ENCODE data around the gene TBC1D22A. TPM values are rescaled to one million over a fixed set of nuclear protein-coding genes. Genes with fewer than 3 reads are reported as not detected.

TBC1D22A gene
- total RNA-seq, 1 donor, result 17.7 TPM

- Histone ChIP-seq H3K4me3 (ENCODE audit: insufficient read depth, low read length) (no peak overlapping the region), H3K27me3 (ENCODE audit: insufficient read depth, low read length) (no peaks in the 10 kb centered on the region), H3K36me3 (ENCODE audit: insufficient read depth, low read length) (no peaks in the 10 kb centered on the region), H3K79me2 (ENCODE audit: insufficient read depth, low read length) (no peaks in the 10 kb centered on the region), H3K27ac (ENCODE audit: low read depth, low read length) (no peak overlapping the region), H3K9me3 (ENCODE audit: low read depth, low read length) (no peaks in the 10 kb centered on the region), H4K20me1 (ENCODE audit: insufficient read depth, low read length) (peaks cover 8% of the 10 kb centered on the region), H3K4me1 (ENCODE audit: insufficient read depth, low read length) (peaks cover 15% of the 10 kb centered on the region), H2AFZ (ENCODE audit: low read length) (no peak overlapping the region), H3K4me2 (ENCODE audit: insufficient read depth, low read length) (no peak overlapping the region)
- TF ChIP-seq CTCF (IDR thresholded peaks at IDR 0.05; ENCODE audit: extremely low read depth, low read depth, low read length), result no peak
- no peak for DNase-seq (ENCODE audit: insufficient read length, low spot score, missing footprints)
Measured at GRCh38 chr22:47157486-47158270, 395.2 kb downstream of the TBC1D22A start.

GRCh38 chr22:47158457-47158856, 396.0 kb downstream of the TBC1D22A start:
- Histone ChIP-seq H3K79me2 (ENCODE audit: insufficient read depth, low read length) (no peaks in the 10 kb centered on the region), H3K27me3 (ENCODE audit: insufficient read depth, low read length) (no peaks in the 10 kb centered on the region), H3K4me3 (ENCODE audit: insufficient read depth, low read length) (no peak overlapping the region), H4K20me1 (ENCODE audit: insufficient read depth, low read length) (peaks cover 5% of the 10 kb centered on the region), H3K4me2 (ENCODE audit: insufficient read depth, low read length) (no peak overlapping the region), H3K27ac (ENCODE audit: low read depth, low read length) (no peak overlapping the region), H3K9me3 (ENCODE audit: low read depth, low read length) (no peaks in the 10 kb centered on the region), H2AFZ (ENCODE audit: low read length) (no peak overlapping the region), H3K36me3 (ENCODE audit: insufficient read depth, low read length) (no peaks in the 10 kb centered on the region), H3K4me1 (ENCODE audit: insufficient read depth, low read length) (peaks cover 15% of the 10 kb centered on the region)
- DNase-seq (ENCODE audit: insufficient read length, low spot score, missing footprints), result no peak
- TF ChIP-seq CTCF (IDR thresholded peaks at IDR 0.05; ENCODE audit: extremely low read depth, low read depth, low read length), result no peak

GRCh38 chr22:47159592-47159991, 397.1 kb downstream of the TBC1D22A start:
- no peak for TF ChIP-seq CTCF (IDR thresholded peaks at IDR 0.05; ENCODE audit: extremely low read depth, low read depth, low read length)
- no peaks in the 10 kb centered on the region for H3K79me2 ChIP-seq (ENCODE audit: insufficient read depth, low read length)
- H3K36me3 ChIP-seq (ENCODE audit: insufficient read depth, low read length), result no peaks in the 10 kb centered on the region
- no peaks in the 10 kb centered on the region for H4K20me1 ChIP-seq (ENCODE audit: insufficient read depth, low read length)
- no peak overlapping the region for H3K4me2 ChIP-seq (ENCODE audit: insufficient read depth, low read length)
- H3K27me3 ChIP-seq (ENCODE audit: insufficient read depth, low read length), result no peaks in the 10 kb centered on the region
- no peak overlapping the region for H3K4me3 ChIP-seq (ENCODE audit: insufficient read depth, low read length)
- H2AFZ ChIP-seq (ENCODE audit: low read length), result no peak overlapping the region
- H3K27ac ChIP-seq (ENCODE audit: low read depth, low read length), result no peak overlapping the region
- H3K4me1 ChIP-seq (ENCODE audit: insufficient read depth, low read length), result peaks cover 8% of the 10 kb centered on the region
- DNase-seq (ENCODE audit: insufficient read length, low spot score, missing footprints), result no peak
- H3K9me3 ChIP-seq (ENCODE audit: low read depth, low read length), result no peaks in the 10 kb centered on the region

GRCh38 chr22:47160141-47160541, 397.7 kb downstream of the TBC1D22A start:
- H3K79me2 ChIP-seq (ENCODE audit: insufficient read depth, low read length), result no peaks in the 10 kb centered on the region
- H3K4me1 ChIP-seq (ENCODE audit: insufficient read depth, low read length), result peaks cover 2% of the 10 kb centered on the region
- no peak overlapping the region for H3K27ac ChIP-seq (ENCODE audit: low read depth, low read length)
- no peak overlapping the region for H3K4me2 ChIP-seq (ENCODE audit: insufficient read depth, low read length)
- no peaks in the 10 kb centered on the region for H3K36me3 ChIP-seq (ENCODE audit: insufficient read depth, low read length)
- no peak overlapping the region for H2AFZ ChIP-seq (ENCODE audit: low read length)
- TF ChIP-seq CTCF (IDR thresholded peaks at IDR 0.05; ENCODE audit: extremely low read depth, low read depth, low read length), result no peak
- no peaks in the 10 kb centered on the region for H4K20me1 ChIP-seq (ENCODE audit: insufficient read depth, low read length)
- no peaks in the 10 kb centered on the region for H3K27me3 ChIP-seq (ENCODE audit: insufficient read depth, low read length)
- DNase-seq (ENCODE audit: insufficient read length, low spot score, missing footprints), result no peak
- H3K9me3 ChIP-seq (ENCODE audit: low read depth, low read length), result no peaks in the 10 kb centered on the region
- no peak overlapping the region for H3K4me3 ChIP-seq (ENCODE audit: insufficient read depth, low read length)

Data from osteoblast (primary cell).